ENCODE results near the gene SKIC3.

- TF ChIP-seq CTCF (IDR thresholded peaks at IDR 0.05; ENCODE audit: low read length), result no peak
- TF ChIP-seq EZH2 (optimal IDR thresholded peaks at IDR 0.05; ENCODE audit: low read depth, low read length), result no peak
- no peak for TF ChIP-seq EZH2phosphoT487 (IDR thresholded peaks at IDR 0.05; ENCODE audit: low read length)
Measured at GRCh38 chr5:95583992-95584391, 29.2 kb upstream of the SKIC3 start.

Measured in MM.1S (cell line).